ENCODE data around the gene NUPR1.

Gene NUPR1

GRCh38 chr16:28538733-28539596 lies at the start of gene NUPR1:
Gene NUPR1 (minus strand): TSS chr16:28538974. CDS start chr16:28538907, 67 bp downstream.
- ChIA-PET CTCF (no interaction called here), POLR2A (no interaction called here)
- DNase-seq (ENCODE audit: extremely low spot score) = peak; percentile 23
- TF ChIP-seq PKNOX1 (IDR thresholded peaks at IDR 0.05) = no peak
- TF ChIP-seq FOXK2 (IDR thresholded peaks at IDR 0.05) = no peak
- no peak for TF ChIP-seq SP1 (IDR thresholded peaks at IDR 0.05)
- TF ChIP-seq ZNF384 (IDR thresholded peaks at IDR 0.05) = no peak
- TF ChIP-seq HDGF (IDR thresholded peaks at IDR 0.05; ENCODE audit: borderline replicate concordance) = no peak
- TF ChIP-seq ELF4 (IDR thresholded peaks at IDR 0.05) = no peak
- TF ChIP-seq LEF1 (IDR thresholded peaks at IDR 0.05; ENCODE audit: borderline replicate concordance) = no peak
- TF ChIP-seq FOXA1 (IDR thresholded peaks at IDR 0.05) = no peak
- TF ChIP-seq L3MBTL2 (conservative IDR thresholded peaks at IDR 0.05) = no peak
- TF ChIP-seq SUZ12 (IDR thresholded peaks at IDR 0.05) = no peak
- no peak for TF ChIP-seq ARNT (IDR thresholded peaks at IDR 0.05)
- TF ChIP-seq TARDBP (IDR thresholded peaks at IDR 0.05) = no peak
- no peak for TF ChIP-seq BHLHE40 (IDR thresholded peaks at IDR 0.05; ENCODE audit: borderline replicate concordance)
- TF ChIP-seq FOXM1 (IDR thresholded peaks at IDR 0.05; ENCODE audit: borderline replicate concordance) = no peak
- TF ChIP-seq NFRKB (IDR thresholded peaks at IDR 0.05) = no peak
- TF ChIP-seq CTBP1 (IDR thresholded peaks at IDR 0.05; ENCODE audit: borderline replicate concordance) = no peak

- POLR2A ChIA-PET = no interaction called here
- CTCF ChIA-PET = no interaction called here
- TF ChIP-seq ELF4 (IDR thresholded peaks at IDR 0.05) (no peak), NFRKB (IDR thresholded peaks at IDR 0.05) (no peak), HDGF (IDR thresholded peaks at IDR 0.05; ENCODE audit: borderline replicate concordance) (no peak), SP1 (IDR thresholded peaks at IDR 0.05) (no peak), ARNT (IDR thresholded peaks at IDR 0.05) (no peak), BHLHE40 (IDR thresholded peaks at IDR 0.05; ENCODE audit: borderline replicate concordance) (no peak), LEF1 (IDR thresholded peaks at IDR 0.05; ENCODE audit: borderline replicate concordance) (no peak), TARDBP (IDR thresholded peaks at IDR 0.05) (no peak), PKNOX1 (IDR thresholded peaks at IDR 0.05) (no peak), FOXK2 (IDR thresholded peaks at IDR 0.05) (no peak), SUZ12 (IDR thresholded peaks at IDR 0.05) (no peak)
- DNase-seq (ENCODE audit: extremely low spot score) = no peak
These were observed 48.6 kb upstream of the NUPR1 start for GRCh38 chr16:28587386-28587785.

- TF ChIP-seq ZNF384 (IDR thresholded peaks at IDR 0.05) (no peak), BHLHE40 (IDR thresholded peaks at IDR 0.05; ENCODE audit: borderline replicate concordance) (no peak), FOXM1 (IDR thresholded peaks at IDR 0.05; ENCODE audit: borderline replicate concordance) (no peak), SUZ12 (IDR thresholded peaks at IDR 0.05) (no peak), FOXK2 (IDR thresholded peaks at IDR 0.05) (no peak), ELF4 (IDR thresholded peaks at IDR 0.05) (no peak)
- ChIA-PET CTCF (no interaction called here), POLR2A (no interaction called here)
- DNase-seq (ENCODE audit: extremely low spot score) = no peak
These were observed 47.7 kb upstream of the NUPR1 start for GRCh38 chr16:28586466-28586865.

- DNase-seq (ENCODE audit: extremely low spot score) = no peak
- CTCF ChIA-PET = interaction anchor here (1.1 kb wide), 1 partner anchor 9 kb away, joined by 4 read pairs; no protein-coding TSS in a partner anchor
- no peak for TF ChIP-seq CTBP1 (IDR thresholded peaks at IDR 0.05; ENCODE audit: borderline replicate concordance)
- TF ChIP-seq ARNT (IDR thresholded peaks at IDR 0.05) = no peak
- no peak for TF ChIP-seq FOXA1 (IDR thresholded peaks at IDR 0.05)
- no peak for TF ChIP-seq NFRKB (IDR thresholded peaks at IDR 0.05)
- TF ChIP-seq SUZ12 (IDR thresholded peaks at IDR 0.05) = no peak
- no peak for TF ChIP-seq BHLHE40 (IDR thresholded peaks at IDR 0.05; ENCODE audit: borderline replicate concordance)
- no peak for TF ChIP-seq ZNF384 (IDR thresholded peaks at IDR 0.05)
- TF ChIP-seq L3MBTL2 (conservative IDR thresholded peaks at IDR 0.05) = no peak
- TF ChIP-seq HDGF (IDR thresholded peaks at IDR 0.05; ENCODE audit: borderline replicate concordance) = no peak
- TF ChIP-seq ELF4 (IDR thresholded peaks at IDR 0.05) = no peak
- no peak for TF ChIP-seq TARDBP (IDR thresholded peaks at IDR 0.05)
- POLR2A ChIA-PET = no interaction called here
These were observed 46.9 kb upstream of the NUPR1 start for GRCh38 chr16:28585674-28586073.

GRCh38 chr16:28580726-28581315 lies 42.0 kb upstream of the NUPR1 start:
- TF ChIP-seq ARNT (IDR thresholded peaks at IDR 0.05) (no peak), ZNF384 (IDR thresholded peaks at IDR 0.05) (no peak), FOXK2 (IDR thresholded peaks at IDR 0.05) (no peak), CTBP1 (IDR thresholded peaks at IDR 0.05; ENCODE audit: borderline replicate concordance) (no peak), NFRKB (IDR thresholded peaks at IDR 0.05) (no peak), FOXA1 (IDR thresholded peaks at IDR 0.05) (no peak), HDGF (IDR thresholded peaks at IDR 0.05; ENCODE audit: borderline replicate concordance) (no peak)
- POLR2A ChIA-PET = no interaction called here
- no peak for DNase-seq (ENCODE audit: extremely low spot score)
- CTCF ChIA-PET = no interaction called here

- DNase-seq (ENCODE audit: extremely low spot score) = no peak
- ChIA-PET POLR2A (no interaction called here), CTCF (no interaction called here)
- TF ChIP-seq ARNT (IDR thresholded peaks at IDR 0.05) = no peak
- TF ChIP-seq NFRKB (IDR thresholded peaks at IDR 0.05) = no peak
- TF ChIP-seq L3MBTL2 (conservative IDR thresholded peaks at IDR 0.05) = no peak
- TF ChIP-seq SUZ12 (IDR thresholded peaks at IDR 0.05) = no peak
- no peak for TF ChIP-seq ZNF384 (IDR thresholded peaks at IDR 0.05)
- TF ChIP-seq ELF4 (IDR thresholded peaks at IDR 0.05) = no peak
- no peak for TF ChIP-seq SP1 (IDR thresholded peaks at IDR 0.05)
- no peak for TF ChIP-seq BHLHE40 (IDR thresholded peaks at IDR 0.05; ENCODE audit: borderline replicate concordance)
- TF ChIP-seq PKNOX1 (IDR thresholded peaks at IDR 0.05) = no peak
- no peak for TF ChIP-seq FOXK2 (IDR thresholded peaks at IDR 0.05)
- no peak for TF ChIP-seq TARDBP (IDR thresholded peaks at IDR 0.05)
- TF ChIP-seq FOXM1 (IDR thresholded peaks at IDR 0.05; ENCODE audit: borderline replicate concordance) = no peak
- TF ChIP-seq FOXA1 (IDR thresholded peaks at IDR 0.05) = no peak
- no peak for TF ChIP-seq HDGF (IDR thresholded peaks at IDR 0.05; ENCODE audit: borderline replicate concordance)
- no peak for TF ChIP-seq LEF1 (IDR thresholded peaks at IDR 0.05; ENCODE audit: borderline replicate concordance)
- TF ChIP-seq CTBP1 (IDR thresholded peaks at IDR 0.05; ENCODE audit: borderline replicate concordance) = no peak
These were observed 36.8 kb upstream of the NUPR1 start for GRCh38 chr16:28575446-28576109.
